Heart right ventricle (tissue), 16 donors: ENCODE data around the gene MAGEA6. TPM values are rescaled to one million over a fixed set of nuclear protein-coding genes. Genes with fewer than 3 reads are reported as not detected.
"Not testable (repeated sequence)": the region's sequence is repeated elsewhere in the genome, so short reads cannot be mapped to it uniquely, and the experiment has no call there.

Experiments used
- ATAC-seq, 8 donors: fragments of 200-7000 bp; cut with Tn5 transposase; one replicate each; pipeline ENCODE4 v1.9.1; 2020; ENCODE audit warnings: mild to moderate bottlenecking in 8 of 8, moderate library complexity in 8 of 8, moderate number of reproducible peaks in 1 of 8
- DNase-seq, 2 donors: peaks; one replicate each; pipeline ENCODE4 v3.0.0-alpha.2; 2020
- H3K27ac ChIP-seq, 10 donors: fragments of 200-600 bp; sonication (generic) in 2 of 10; one replicate each; pipeline versions ENCODE4 v1.5.0 to v1.8.0; 2020 to 2022; ENCODE audit warnings: mild to moderate bottlenecking in 3 of 10
- H3K27me3 ChIP-seq, 7 donors: fragments of 200-600 bp; one replicate each; pipeline ENCODE4 v1.8.0; 2021 to 2022; ENCODE audit warnings: mild to moderate bottlenecking in 2 of 7
- H3K36me3 ChIP-seq, 9 donors: fragments of 200-600 bp; sonication (generic) in 1 of 9; one replicate each; pipeline versions ENCODE4 v1.5.0 to v1.8.0; 2020 to 2022; ENCODE audit warnings: mild to moderate bottlenecking in 2 of 9
- H3K4me1 ChIP-seq, 9 donors: fragments of 200-600 bp; sonication (generic) in 1 of 9; one replicate each; pipeline versions ENCODE4 v1.5.0 to v1.8.0; 2020 to 2022; ENCODE audit warnings: mild to moderate bottlenecking in 4 of 9
- H3K4me3 ChIP-seq, 10 donors: fragments of 200-600 bp; sonication (generic) in 2 of 10; one replicate each; pipeline versions ENCODE4 v1.5.0 to v1.8.0; 2020 to 2022; ENCODE audit warnings: mild to moderate bottlenecking in 7 of 10, moderate library complexity in 2 of 10
- H3K9me3 ChIP-seq, 11 donors: fragments of 200-600 bp in 10 of 11; sonication (generic) in 2 of 11; one replicate each; pipeline versions ENCODE4 v1.5.0 to v1.8.0; 2013 to 2022; ENCODE audit warnings: mild to moderate bottlenecking in 2 of 11, control low read depth in 1 of 11, moderate library complexity in 1 of 11
- WGBS, 2 donors: extraction: QIAGEN DNeasy Blood & Tissue Kit; methylation state at CpG; one replicate each; pipeline ENCODE4 v1.1.7; 2013; ENCODE audit warnings: inconsistent platforms in 1 of 2; 5-methylcytosine and 5-hydroxymethylcytosine counted together
- intact Hi-C, 10 donors: fragments of 100-400 bp; cut with DNase I; formaldehyde crosslinking; loops; one replicate each; pipeline versions ENCODE4 v1.11.1 to v1.14.2; 2022
- polyA plus RNA-seq, 2 donors: library from polyadenylated mRNA; stranded (reverse); fragments of 200-250 nt; gene quantifications; one replicate each; pipeline ENCODE4 v1.2.3, GENCODE V29; 2013
- total RNA-seq, 10 donors: library from RNA; stranded (reverse); fragmentation: NEBNext Ultra II Directional in 3 of 10; extraction: Animal tissue kit (Norgen Biotek cat#: 25700) in 3 of 10; gene quantifications; one replicate each; pipeline versions ENCODE4 v1.2.1 to v1.2.4, GENCODE V29; 2021 to 2023
- TF ChIP-seq, protein P1 (sequence below), 9 donors: fragments of 200-600 bp; sonication (generic) in 2 of 9; IDR thresholded peaks; one replicate each; pipeline versions ENCODE4 v1.5.0 to v1.8.0; 2021 to 2022; ENCODE audit warnings: antibody characterized with exemption in 9 of 9, mild to moderate bottlenecking in 5 of 9, moderate library complexity in 1 of 9
- donor health status: Arrhythmogenic right ventricular cardiomyopathy.
- donor health status: ischemic (EF 13 %, LVEDD 7.1; RV severe dilation, severe dysfunction).
- donor health status: healthy with polysubstance abuse.
- donor health status: DM: no; HTN: yes; CAD: no.
- donor health status: DM: no; HTN: no; CAD: no.
- donor health status: ischemic (EF 25% LVEDD 6.9; RV normal size, moderate dysfunction).
- donor health status: ischemic (EF 25% LVEDD 5.7; RV mildly dilated, moderate dysfunction).
- donor health status: healthy.
- donor health status: DM: yes; HTN: yes; CAD: no.
- donor health status: Ischemic cardiomyopathy.
- donor health status: ischemic (EF 35%, LVEDD 5.7; RV mildly dilated, moderate dysfunction).
- donor health status: nonischemic (EF 11% LVEDD 7.7; RV severe dilation, severe dysfunction).
- donor health status: DM: yes; HTN: yes; CAD: no.
- donor health status: PGD.
- donor health status: ischemic (EF 29% LVEDD 5.4; RV normal size, mild dysfunction).
- donor health status: nonischemic (EF 23%, LVEDD 6.1; RV moderate dilation, normal function).

Gene MAGEA6
- total and polyA plus RNA-seq, 12 donors, result not detected

DNA sequence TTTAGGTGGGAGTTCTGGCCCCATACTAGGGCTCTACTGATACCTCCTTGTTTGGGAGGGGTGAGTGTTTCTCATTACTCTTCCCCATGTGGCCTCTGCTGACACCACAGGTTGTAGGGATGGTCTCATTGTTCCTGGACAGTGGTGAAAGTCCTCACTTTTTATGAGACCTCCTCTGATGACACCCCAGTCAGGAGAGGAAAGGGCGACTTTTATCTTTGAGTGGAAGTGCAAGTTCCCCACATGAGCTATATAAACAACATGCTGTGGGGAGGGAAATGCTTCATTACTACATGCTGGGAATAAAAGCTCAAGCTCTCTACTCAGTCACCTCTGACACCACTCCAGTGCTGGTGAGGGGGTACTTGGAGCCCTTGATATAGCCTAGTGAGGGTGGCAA, 29.5 kb upstream of the MAGEA6 start:
- Histone ChIP-seq H3K4me3 (no peak overlapping the region), H3K27me3 (peaks cover 0 to 33% (median 0%) of the 10 kb centered on the region in 7 donors), H3K9me3 (no peaks in the 10 kb centered on the region), H3K27ac (no peak overlapping the region), H3K4me1 (no peaks in the 10 kb centered on the region), H3K36me3 (no peaks in the 10 kb centered on the region)
- TF ChIP-seq, protein P1, sequence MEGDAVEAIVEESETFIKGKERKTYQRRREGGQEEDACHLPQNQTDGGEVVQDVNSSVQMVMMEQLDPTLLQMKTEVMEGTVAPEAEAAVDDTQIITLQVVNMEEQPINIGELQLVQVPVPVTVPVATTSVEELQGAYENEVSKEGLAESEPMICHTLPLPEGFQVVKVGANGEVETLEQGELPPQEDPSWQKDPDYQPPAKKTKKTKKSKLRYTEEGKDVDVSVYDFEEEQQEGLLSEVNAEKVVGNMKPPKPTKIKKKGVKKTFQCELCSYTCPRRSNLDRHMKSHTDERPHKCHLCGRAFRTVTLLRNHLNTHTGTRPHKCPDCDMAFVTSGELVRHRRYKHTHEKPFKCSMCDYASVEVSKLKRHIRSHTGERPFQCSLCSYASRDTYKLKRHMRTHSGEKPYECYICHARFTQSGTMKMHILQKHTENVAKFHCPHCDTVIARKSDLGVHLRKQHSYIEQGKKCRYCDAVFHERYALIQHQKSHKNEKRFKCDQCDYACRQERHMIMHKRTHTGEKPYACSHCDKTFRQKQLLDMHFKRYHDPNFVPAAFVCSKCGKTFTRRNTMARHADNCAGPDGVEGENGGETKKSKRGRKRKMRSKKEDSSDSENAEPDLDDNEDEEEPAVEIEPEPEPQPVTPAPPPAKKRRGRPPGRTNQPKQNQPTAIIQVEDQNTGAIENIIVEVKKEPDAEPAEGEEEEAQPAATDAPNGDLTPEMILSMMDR (IDR thresholded peaks at IDR 0.05), result no peak
- 69 to 70% methylated on average over 1 of the region's 1 CpG for WGBS, 2 donors
- intact Hi-C loops, result no loop called here
- DNase-seq (no peak), ATAC-seq (no peak)

DNA sequence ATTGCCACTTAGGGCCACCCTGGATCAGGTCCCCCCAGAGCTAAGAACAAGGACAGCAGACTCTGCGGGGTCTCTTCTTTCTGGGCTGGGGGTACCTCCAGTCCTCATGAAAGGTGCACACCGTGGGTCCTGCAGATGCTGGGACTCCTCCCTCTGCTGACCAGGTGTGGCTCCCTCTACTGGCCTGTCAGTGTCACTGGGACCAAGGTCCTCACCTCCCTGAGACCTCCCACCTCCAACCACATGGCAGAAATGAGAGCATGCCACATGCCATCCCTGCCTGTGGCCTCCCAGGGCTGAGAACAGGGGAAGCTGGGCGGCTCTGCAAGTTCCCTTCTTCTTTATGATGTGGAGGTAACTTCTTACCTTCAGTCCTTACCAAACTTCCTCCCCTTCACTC, 17.6 kb upstream of the MAGEA6 start:
- H3K36me3 ChIP-seq, H3K4me3 ChIP-seq, intact Hi-C loops, H3K27me3 ChIP-seq, DNase-seq, H3K4me1 ChIP-seq, H3K9me3 ChIP-seq, H3K27ac ChIP-seq, ATAC-seq: not testable (repeated sequence)
- no CpG with 5 or more reads among the region's 3 CpGs for WGBS, 2 donors

DNA sequence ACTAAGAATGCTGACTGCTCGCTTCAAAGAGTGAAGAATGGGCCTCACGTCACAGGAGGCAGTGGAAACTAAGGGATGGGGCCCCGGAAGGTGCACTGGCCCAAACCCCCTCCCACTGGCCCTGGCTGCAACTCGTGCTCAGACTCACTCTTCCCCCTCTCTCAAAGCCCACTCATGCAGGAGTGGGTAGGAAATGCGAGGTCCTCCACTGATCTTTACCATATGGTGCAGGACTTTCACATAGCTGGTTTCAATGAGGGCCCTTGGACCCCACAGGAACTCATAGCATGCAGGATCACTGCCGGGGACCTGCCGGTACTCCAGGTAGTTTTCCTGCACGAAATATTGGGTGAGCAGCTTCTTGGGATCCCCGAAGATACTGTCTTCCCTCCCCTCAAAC, 2.9 kb downstream of the MAGEA6 start:
- H3K27me3 ChIP-seq, ATAC-seq: not testable (repeated sequence)
- 77 to 81% methylated on average over 9 of the region's 9 CpGs for WGBS, 2 donors

DNA sequence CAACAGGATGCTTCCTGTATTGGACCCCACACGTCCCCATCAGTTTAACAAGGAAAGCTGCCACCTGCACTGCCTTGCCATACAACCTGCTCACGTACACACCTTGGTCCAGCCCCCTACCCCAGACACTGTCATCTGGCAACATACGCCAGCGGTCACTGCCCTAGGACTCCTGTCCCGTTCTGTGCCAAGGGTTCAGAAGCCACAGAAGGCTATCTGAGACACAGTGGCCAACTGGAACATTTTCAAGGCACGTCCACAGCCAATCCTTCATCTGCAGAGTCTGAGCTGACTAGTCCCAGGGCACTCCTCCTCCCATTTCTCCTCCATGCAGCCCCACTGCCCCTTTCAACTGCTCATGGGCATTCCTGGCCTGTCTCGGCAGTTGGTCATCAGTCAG, 7.9 kb downstream of the MAGEA6 start:
- H3K27me3 ChIP-seq, intact Hi-C loops, H3K4me1 ChIP-seq, H3K27ac ChIP-seq, H3K9me3 ChIP-seq, H3K36me3 ChIP-seq, DNase-seq, H3K4me3 ChIP-seq: not testable (repeated sequence)
- WGBS, 2 donors, result 67 to 87% methylated on average over 3 of the region's 7 CpGs
- ATAC-seq, result peak in 1 of 8 donors; percentile 53

More for the DNA sequence above, 2.9 kb downstream of the MAGEA6 start:
- DNase-seq, H3K9me3 ChIP-seq, intact Hi-C loops, H3K4me1 ChIP-seq, H3K27ac ChIP-seq, H3K4me3 ChIP-seq, H3K36me3 ChIP-seq: not testable (repeated sequence)

DNA sequence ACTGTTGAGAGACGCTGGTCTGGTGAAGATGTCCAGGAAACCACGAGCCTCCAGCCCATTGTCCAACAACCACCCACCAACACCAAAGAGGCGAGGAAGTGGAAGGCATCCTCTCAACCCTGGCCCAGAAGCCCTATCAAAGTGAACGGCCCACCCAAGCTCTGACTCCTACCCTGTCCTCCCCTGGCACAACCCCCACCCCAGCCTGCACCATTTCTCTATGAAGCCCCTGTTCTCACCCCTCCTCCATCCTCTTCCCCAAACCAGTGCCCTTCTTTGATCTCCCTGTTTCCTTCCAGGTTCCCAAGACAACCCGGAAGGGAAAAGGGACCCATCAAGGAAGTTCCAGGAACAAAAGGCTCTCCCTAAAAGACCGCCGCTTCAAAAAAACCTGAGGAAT, 9.9 kb downstream of the MAGEA6 start:
- intact Hi-C loops, ATAC-seq: not testable (repeated sequence)
- 57 to 100% methylated on average over 1 to 4 of the region's 7 CpGs for WGBS, 2 donors

DNA sequence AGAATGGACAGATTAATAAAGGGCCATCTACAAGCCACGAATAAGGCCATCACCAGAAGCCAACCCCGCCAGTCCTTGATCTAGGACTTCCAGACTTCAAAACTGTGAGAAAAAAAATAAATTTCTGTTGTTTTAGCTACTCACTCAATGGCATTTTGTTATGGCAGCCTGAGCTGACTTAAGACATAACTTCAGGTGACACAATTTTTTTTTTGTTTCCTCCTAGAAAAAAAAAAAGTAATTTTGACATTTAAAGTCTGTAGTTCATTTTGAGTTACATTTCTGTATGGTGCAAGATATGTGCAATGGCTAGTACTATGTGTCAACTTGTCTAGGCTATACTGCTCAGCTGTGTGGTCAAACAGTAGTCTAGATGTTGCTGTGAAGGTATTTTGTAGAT, 10.6 kb downstream of the MAGEA6 start, which contains the start of gene CSAG3:
CSAG3 (plus strand) TSS at position 301 of the 400 bp plus-strand sequence.
- H3K4me3 ChIP-seq, H3K4me1 ChIP-seq, ATAC-seq, intact Hi-C loops, H3K27me3 ChIP-seq, DNase-seq, H3K36me3 ChIP-seq, H3K9me3 ChIP-seq, H3K27ac ChIP-seq: not testable (repeated sequence)
- whole genome bisulfite sequencing, 2 donors, result no CpG with 5 or more reads among the region's 2 CpGs

More for the DNA sequence above, 9.9 kb downstream of the MAGEA6 start:
- DNase-seq, H3K4me1 ChIP-seq, H3K9me3 ChIP-seq, H3K36me3 ChIP-seq, H3K4me3 ChIP-seq, H3K27me3 ChIP-seq, H3K27ac ChIP-seq: not testable (repeated sequence)

DNA sequence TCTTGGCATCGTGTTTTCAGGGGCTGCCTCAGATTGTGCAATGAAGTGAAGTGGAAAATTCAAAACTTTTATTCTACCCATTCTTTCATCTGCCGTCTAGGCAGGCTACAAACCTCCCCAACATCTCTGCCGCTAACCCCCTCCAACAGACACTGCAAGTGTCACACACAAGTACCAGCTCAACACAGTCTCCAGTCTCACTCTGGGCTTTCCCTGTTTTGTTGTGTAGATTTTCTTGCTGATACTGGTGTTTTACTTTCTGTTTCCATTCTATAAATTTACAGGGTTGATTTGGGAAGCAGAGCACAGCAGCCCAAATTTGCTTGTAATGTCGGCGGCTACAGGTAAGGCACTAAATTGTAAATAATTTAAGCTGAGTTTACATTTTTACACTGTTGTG, 14.6 kb downstream of the MAGEA6 start:
- intact Hi-C loops, H3K4me1 ChIP-seq, H3K9me3 ChIP-seq, H3K36me3 ChIP-seq, H3K27ac ChIP-seq, H3K4me3 ChIP-seq, ATAC-seq, DNase-seq, H3K27me3 ChIP-seq: not testable (repeated sequence)
- no CpG with 5 or more reads among the region's 5 CpGs for WGBS, 2 donors

DNA sequence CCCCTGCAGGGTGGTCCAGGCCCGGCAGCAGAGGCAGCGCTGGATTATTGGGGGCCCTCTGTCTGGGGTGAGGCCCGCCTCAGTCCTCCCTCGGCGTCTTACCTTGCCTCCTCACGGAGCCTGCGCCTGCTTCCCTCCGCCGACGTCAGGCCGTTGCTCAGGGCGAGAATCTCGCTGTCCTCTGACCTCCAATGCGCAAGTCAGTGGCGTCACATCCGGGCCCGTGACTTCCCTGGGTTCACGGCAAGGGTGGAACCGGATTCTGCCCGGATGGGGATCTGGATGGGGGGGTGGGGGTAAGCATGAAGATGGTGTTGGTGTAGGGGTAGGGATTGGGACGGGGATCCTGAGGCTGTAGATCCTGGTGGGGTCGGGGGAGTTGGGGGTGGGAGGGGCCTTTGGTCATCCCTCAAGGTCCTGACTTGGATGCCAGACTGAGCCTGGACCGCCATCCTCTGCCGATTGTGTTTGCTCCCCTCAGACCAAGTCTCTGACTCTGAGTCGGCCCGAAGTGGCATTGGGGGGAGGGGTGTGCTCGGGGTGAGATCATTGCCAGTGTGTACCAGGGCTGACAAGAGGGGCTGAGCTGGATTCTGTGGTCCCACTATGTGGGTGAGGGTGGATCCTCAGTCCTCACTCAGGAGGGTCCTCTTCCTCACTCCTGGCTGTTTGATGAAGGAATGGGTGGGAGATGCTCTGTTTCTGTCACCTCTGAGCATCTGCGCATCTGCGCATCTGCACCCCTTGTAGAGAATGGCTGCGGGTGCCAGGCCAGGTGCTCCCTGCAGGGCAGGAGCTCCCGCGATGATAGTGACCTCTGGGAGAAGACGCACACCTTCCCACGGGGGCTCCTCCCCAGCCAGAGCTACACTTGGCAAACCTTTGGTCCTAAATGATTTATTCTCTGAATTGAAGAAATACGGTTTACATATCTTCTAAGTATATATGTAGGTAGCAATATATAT, 15.5 kb downstream of the MAGEA6 start, which contains the start of gene MAGEA2:
MAGEA2 (minus strand) TSS at position 157 of the 965 bp plus-strand sequence. CDS start 2,479 bp downstream, outside the sequence.
- H3K36me3 ChIP-seq, H3K4me1 ChIP-seq, ATAC-seq, DNase-seq, intact Hi-C loops, H3K9me3 ChIP-seq, H3K27ac ChIP-seq, H3K27me3 ChIP-seq, H3K4me3 ChIP-seq: not testable (repeated sequence)
- no CpG with 5 or more reads among the region's 35 CpGs for WGBS, 2 donors
